Measurements from ENCODE around the gene PRTN3. TPM values are rescaled to one million over a fixed set of nuclear protein-coding genes. Genes with fewer than 3 reads are reported as not detected.

Gene PRTN3
- total RNA-seq, 1 donor from 2014 or later: not detected

GRCh38 chr19:824885-825284 is 15.9 kb upstream of the PRTN3 start:
- H3K36me3 Mint-ChIP-seq (ENCODE audit: unreplicated experiment): no peaks in the 10 kb centered on the region
- TF ChIP-seq CTCF (IDR thresholded peaks at IDR 0.05; ENCODE audit: partially characterized antibody, unreplicated experiment): no peak
- H3K9me3 Mint-ChIP-seq (ENCODE audit: unreplicated experiment): peaks cover 8% of the 10 kb centered on the region
- H3K27ac Mint-ChIP-seq (ENCODE audit: unreplicated experiment): no peak overlapping the region
- no peak overlapping the region for H3K4me3 Mint-ChIP-seq (ENCODE audit: unreplicated experiment)
- peaks cover 3% of the 10 kb centered on the region for H3K4me1 Mint-ChIP-seq (ENCODE audit: low read depth, unreplicated experiment)
- H3K27me3 Mint-ChIP-seq (ENCODE audit: unreplicated experiment): peaks cover 4% of the 10 kb centered on the region
- no peak for DNase-seq

- TF ChIP-seq CTCF (IDR thresholded peaks at IDR 0.05; ENCODE audit: partially characterized antibody, unreplicated experiment): no peak
- H3K36me3 Mint-ChIP-seq (ENCODE audit: unreplicated experiment): no peaks in the 10 kb centered on the region
- DNase-seq: no peak
- H3K27me3 Mint-ChIP-seq (ENCODE audit: unreplicated experiment): peaks cover 4% of the 10 kb centered on the region
- H3K9me3 Mint-ChIP-seq (ENCODE audit: unreplicated experiment): peaks cover 7% of the 10 kb centered on the region
- H3K4me1 Mint-ChIP-seq (ENCODE audit: low read depth, unreplicated experiment): peaks cover 3% of the 10 kb centered on the region
- no peak overlapping the region for H3K4me3 Mint-ChIP-seq (ENCODE audit: unreplicated experiment)
- no peak overlapping the region for H3K27ac Mint-ChIP-seq (ENCODE audit: unreplicated experiment)
Observed at GRCh38 chr19:825897-826644, 14.7 kb upstream of the PRTN3 start.

- no peak for TF ChIP-seq CTCF (IDR thresholded peaks at IDR 0.05; ENCODE audit: partially characterized antibody, unreplicated experiment)
- Mint-ChIP-seq H3K4me1 (ENCODE audit: low read depth, unreplicated experiment) (peaks cover 3% of the 10 kb centered on the region), H3K27me3 (ENCODE audit: unreplicated experiment) (peaks cover 4% of the 10 kb centered on the region), H3K27ac (ENCODE audit: unreplicated experiment) (no peak overlapping the region), H3K36me3 (ENCODE audit: unreplicated experiment) (no peaks in the 10 kb centered on the region), H3K4me3 (ENCODE audit: unreplicated experiment) (no peak overlapping the region), H3K9me3 (ENCODE audit: unreplicated experiment) (peaks cover 7% of the 10 kb centered on the region)
- DNase-seq: no peak
Observed at GRCh38 chr19:827314-827709, 13.5 kb upstream of the PRTN3 start.

- Mint-ChIP-seq H3K4me1 (ENCODE audit: low read depth, unreplicated experiment) (peaks cover 3% of the 10 kb centered on the region), H3K27ac (ENCODE audit: unreplicated experiment) (no peak within 1 kb of the TSS), H3K36me3 (ENCODE audit: unreplicated experiment) (no peaks in the 10 kb centered on the region), H3K4me3 (ENCODE audit: unreplicated experiment) (no peak within 1 kb of the TSS), H3K27me3 (ENCODE audit: unreplicated experiment) (peaks cover under 1% of the 10 kb centered on the region), H3K9me3 (ENCODE audit: unreplicated experiment) (peaks cover 4% of the 10 kb centered on the region)
- TF ChIP-seq CTCF (IDR thresholded peaks at IDR 0.05; ENCODE audit: partially characterized antibody, unreplicated experiment): no peak
- DNase-seq: no peak
Observed at GRCh38 chr19:827710-828321, 13.0 kb upstream of the PRTN3 start, which contains the start of gene AZU1. TSS of gene AZU1 (plus strand) at chr19:827837. CDS start at chr19:827847, 10 bp downstream.

Measured in glutamatergic neuron (in vitro differentiated cells).